Thoracic aorta (tissue), 2 donors: ENCODE data around the gene HERC2. TPM values are rescaled to one million over a fixed set of nuclear protein-coding genes. Genes with fewer than 3 reads are reported as not detected.

Experiments used
- ATAC-seq: fragments of 150-250 bp; one replicate; pipeline ENCODE4 v1.8.0; 2017; ENCODE audit warnings: low read depth; ENCODE audit not compliant: insufficient number of reproducible peaks, low FRiP score
- DNase-seq: peaks from one replicate; pipeline ENCODE4 v3.0.0-alpha.2; 2020; ENCODE audit warnings: low spot score
- H3K27ac ChIP-seq, 2 donors: fragments of 200-600 bp; sonication (generic); 1 replicate in 1 of 2; 2 replicates in 1 of 2; pipeline ENCODE4 v1.5.1; 2016; ENCODE audit warnings: mild to moderate bottlenecking in 2 of 2, moderate library complexity in 2 of 2
- H3K27me3 ChIP-seq: fragments of 200-600 bp; sonication (generic); replicated peaks from 2 replicates; pipeline ENCODE4 v1.6.0; 2016; ENCODE audit warnings: mild to moderate bottlenecking; ENCODE audit not compliant: insufficient read depth
- H3K36me3 ChIP-seq: fragments of 200-600 bp; sonication (generic); one replicate; pipeline ENCODE4 v1.5.1; 2016
- H3K4me1 ChIP-seq, 2 donors: fragments of 200-600 bp; sonication (generic); 1 replicate in 1 of 2; 2 replicates in 1 of 2; pipeline versions ENCODE4 v1.5.1 to v1.6.0; 2016; ENCODE audit warnings: low read depth in 2 of 2, mild to moderate bottlenecking in 1 of 2; ENCODE audit not compliant: control insufficient read depth in 1 of 2
- H3K4me3 ChIP-seq: fragments of 200-600 bp; sonication (generic); 2 replicates; pipeline ENCODE4 v1.5.1; 2016; ENCODE audit warnings: mild to moderate bottlenecking
- H3K9me3 ChIP-seq: fragments of 200-600 bp; sonication (generic); 2 replicates; pipeline ENCODE4 v1.5.1; 2016
- total RNA-seq, 2 donors: library from RNA; depleted of rRNA; stranded (reverse); fragments of >200 nt; gene quantifications; one replicate each; pipeline versions ENCODE4 v1.1.0 to v1.2.3, GENCODE V29; 2016
- TF ChIP-seq, protein P1 (sequence below): fragments of 200-600 bp; sonication (generic); IDR thresholded peaks from one replicate; pipeline ENCODE4 v1.5.1; 2019; ENCODE audit warnings: antibody characterized with exemption

Gene HERC2
- total RNA-seq, 2 donors from 2014 or later, result 50.9 to 62.0 TPM

DNA sequence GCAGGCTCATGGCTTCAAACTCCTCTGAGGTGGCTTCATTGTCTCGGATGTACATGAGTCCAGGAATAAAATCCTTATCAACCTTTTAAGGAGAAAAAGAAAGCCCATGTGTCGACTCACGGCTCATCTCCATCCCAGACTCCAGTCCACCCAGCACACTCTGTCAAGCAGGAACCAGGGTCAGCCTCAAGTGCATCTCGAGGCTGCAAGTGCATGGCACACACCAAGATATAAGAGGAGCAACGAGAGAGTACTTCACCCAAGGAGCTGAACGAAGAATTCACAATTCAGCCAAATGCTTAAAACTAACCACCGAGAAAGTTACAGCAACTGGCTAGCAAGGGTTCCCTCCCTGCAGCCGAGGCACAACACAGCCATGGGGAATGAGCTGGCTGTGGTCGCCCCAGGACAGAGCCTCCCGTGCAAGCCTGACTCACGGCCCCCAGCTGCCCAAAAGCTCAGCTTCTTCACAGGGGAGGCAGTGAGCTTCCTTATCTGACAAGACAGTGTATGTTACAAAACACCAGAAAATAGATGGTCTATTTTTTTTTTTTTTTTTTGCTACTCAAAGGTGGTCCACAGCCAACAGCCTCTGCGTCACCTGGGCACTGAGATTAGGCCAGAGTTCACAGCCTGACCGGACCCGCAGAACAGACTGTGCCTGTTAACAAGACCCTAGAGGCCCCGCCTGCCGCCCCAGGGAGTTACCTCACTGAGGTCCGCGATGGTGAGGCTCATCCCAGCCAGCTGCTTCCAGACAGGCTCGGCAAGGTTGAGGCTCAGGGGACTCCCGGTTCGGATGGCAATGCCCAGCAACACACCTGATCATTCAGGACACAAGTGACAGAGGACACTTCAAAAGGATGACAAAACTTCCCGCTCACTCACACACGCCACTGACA, 207.0 kb downstream of the HERC2 start:
- ATAC-seq, result no peak
- peaks cover 56% of the 10 kb centered on the region for H3K36me3 ChIP-seq

DNA sequence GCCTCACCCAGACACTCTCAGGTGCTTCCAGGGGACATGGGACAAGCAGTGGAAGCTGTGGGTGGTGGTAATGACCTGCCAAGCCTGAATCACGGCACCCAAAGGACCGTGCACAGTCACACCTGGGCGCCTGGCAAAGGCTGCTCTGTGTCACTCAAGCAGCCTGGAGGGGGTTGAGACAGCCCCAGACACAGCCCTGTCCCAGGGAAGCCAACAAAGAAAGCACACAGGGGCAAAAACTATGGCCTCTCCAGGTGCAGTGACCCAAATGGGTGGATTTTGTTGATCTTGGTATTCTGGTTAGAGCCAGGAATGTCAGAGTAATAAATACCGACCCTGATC, 207.9 kb downstream of the HERC2 start:
- no peak for DNase-seq

More for the DNA sequence above, 207.0 kb downstream of the HERC2 start:
- Histone ChIP-seq H3K4me3 (no peak overlapping the region), H3K9me3 (no peaks in the 10 kb centered on the region), H3K4me1 (peaks cover 1 to 13% of the 10 kb centered on the region in 2 donors), H3K27ac (no peak overlapping the region), H3K27me3 (no peaks in the 10 kb centered on the region)
- TF ChIP-seq, protein P1, sequence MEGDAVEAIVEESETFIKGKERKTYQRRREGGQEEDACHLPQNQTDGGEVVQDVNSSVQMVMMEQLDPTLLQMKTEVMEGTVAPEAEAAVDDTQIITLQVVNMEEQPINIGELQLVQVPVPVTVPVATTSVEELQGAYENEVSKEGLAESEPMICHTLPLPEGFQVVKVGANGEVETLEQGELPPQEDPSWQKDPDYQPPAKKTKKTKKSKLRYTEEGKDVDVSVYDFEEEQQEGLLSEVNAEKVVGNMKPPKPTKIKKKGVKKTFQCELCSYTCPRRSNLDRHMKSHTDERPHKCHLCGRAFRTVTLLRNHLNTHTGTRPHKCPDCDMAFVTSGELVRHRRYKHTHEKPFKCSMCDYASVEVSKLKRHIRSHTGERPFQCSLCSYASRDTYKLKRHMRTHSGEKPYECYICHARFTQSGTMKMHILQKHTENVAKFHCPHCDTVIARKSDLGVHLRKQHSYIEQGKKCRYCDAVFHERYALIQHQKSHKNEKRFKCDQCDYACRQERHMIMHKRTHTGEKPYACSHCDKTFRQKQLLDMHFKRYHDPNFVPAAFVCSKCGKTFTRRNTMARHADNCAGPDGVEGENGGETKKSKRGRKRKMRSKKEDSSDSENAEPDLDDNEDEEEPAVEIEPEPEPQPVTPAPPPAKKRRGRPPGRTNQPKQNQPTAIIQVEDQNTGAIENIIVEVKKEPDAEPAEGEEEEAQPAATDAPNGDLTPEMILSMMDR, result no peak
- no peak for DNase-seq

GRCh38 chr15:28113394-28114113, 208.4 kb downstream of the HERC2 start:
- peaks cover 51% of the 10 kb centered on the region for H3K36me3 ChIP-seq
- no peak for DNase-seq
- no peak overlapping the region for H3K27ac ChIP-seq
- no peaks in the 10 kb centered on the region for H3K9me3 ChIP-seq
- no peak overlapping the region for H3K4me3 ChIP-seq
- TF ChIP-seq, protein P1, result no peak
- no peak for ATAC-seq
- H3K27me3 ChIP-seq, result no peaks in the 10 kb centered on the region
- peaks cover 6 to 27% of the 10 kb centered on the region in 2 donors for H3K4me1 ChIP-seq

More for the DNA sequence above, 207.9 kb downstream of the HERC2 start:
- H3K9me3 ChIP-seq, result no peaks in the 10 kb centered on the region
- H3K36me3 ChIP-seq, result peaks cover 53% of the 10 kb centered on the region
- ATAC-seq, result no peak
- no peaks in the 10 kb centered on the region for H3K27me3 ChIP-seq
- H3K4me3 ChIP-seq, result no peak overlapping the region
- TF ChIP-seq, protein P1, result no peak
- no peak overlapping the region for H3K27ac ChIP-seq
- H3K4me1 ChIP-seq, result peaks cover 6 to 22% of the 10 kb centered on the region in 2 donors

DNA sequence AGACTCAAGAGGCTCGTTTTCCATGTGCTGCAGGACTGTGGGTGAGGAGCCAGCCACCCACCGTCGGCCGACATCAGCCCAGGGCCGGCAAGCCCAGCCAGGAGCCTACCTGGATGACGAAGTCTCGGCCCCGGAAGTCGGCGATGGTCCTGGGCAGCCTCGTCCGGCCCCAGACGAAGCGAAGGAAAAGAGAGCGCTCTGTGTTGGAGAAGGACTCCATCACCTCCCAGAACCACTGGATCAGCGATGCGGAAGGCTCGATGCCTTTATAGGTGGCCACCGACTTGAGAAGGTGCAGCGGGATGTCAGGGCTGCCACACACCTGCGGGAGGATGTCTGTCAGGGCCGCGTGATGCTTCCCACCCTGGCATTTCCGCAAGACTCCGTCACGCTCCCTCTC, 209.0 kb downstream of the HERC2 start:
- Histone ChIP-seq H3K36me3 (peaks cover 49% of the 10 kb centered on the region), H3K4me3 (no peak overlapping the region), H3K4me1 (peaks cover 6 to 29% of the 10 kb centered on the region in 2 donors), H3K27ac (no peak overlapping the region), H3K9me3 (no peaks in the 10 kb centered on the region), H3K27me3 (no peaks in the 10 kb centered on the region)
- DNase-seq, result no peak
- ATAC-seq, result no peak
- TF ChIP-seq, protein P1, result no peak

GRCh38 chr15:28112101-28112760, 209.7 kb downstream of the HERC2 start:
- peaks cover 47% of the 10 kb centered on the region for H3K36me3 ChIP-seq
- TF ChIP-seq, protein P1, result no peak
- no peaks in the 10 kb centered on the region for H3K27me3 ChIP-seq
- ATAC-seq (no peak), DNase-seq (no peak)
- H3K27ac ChIP-seq, result no peak overlapping the region
- peaks cover 6 to 36% of the 10 kb centered on the region in 2 donors for H3K4me1 ChIP-seq
- H3K4me3 ChIP-seq, result no peak overlapping the region
- H3K9me3 ChIP-seq, result no peaks in the 10 kb centered on the region
